Measurements from ENCODE around the gene ADAMTS2.

ADAMTS2 gene

GRCh38 chr5:179131886-179132585, 213.2 kb downstream of the ADAMTS2 start:
- no peak for DNase-seq

GRCh38 chr5:179131321-179131835, 213.9 kb downstream of the ADAMTS2 start:
- DNase-seq: no peak

GRCh38 chr5:179130101-179130681, 215.1 kb downstream of the ADAMTS2 start:
- DNase-seq: no peak

- no peak for DNase-seq
Measured at GRCh38 chr5:179129607-179130071, 215.6 kb downstream of the ADAMTS2 start.

- DNase-seq: no peak
Measured at GRCh38 chr5:179128976-179129375, 216.3 kb downstream of the ADAMTS2 start.

- no peak for DNase-seq
Measured at GRCh38 chr5:179128041-179128365, 217.3 kb downstream of the ADAMTS2 start.

GRCh38 chr5:179127136-179128040, 217.9 kb downstream of the ADAMTS2 start:
- DNase-seq: no peak

- DNase-seq: no peak
Measured at GRCh38 chr5:179126506-179126991, 218.7 kb downstream of the ADAMTS2 start.

- no peak for DNase-seq
Measured at GRCh38 chr5:179125789-179126505, 219.3 kb downstream of the ADAMTS2 start.

GRCh38 chr5:179124853-179125788, 220.1 kb downstream of the ADAMTS2 start:
- DNase-seq: no peak

GRCh38 chr5:179124273-179124852, 220.9 kb downstream of the ADAMTS2 start:
- DNase-seq: no peak

- no peak for DNase-seq
Measured at GRCh38 chr5:179123491-179124272, 221.6 kb downstream of the ADAMTS2 start.

GRCh38 chr5:179123109-179123426, 222.2 kb downstream of the ADAMTS2 start:
- no peak for DNase-seq

GRCh38 chr5:179122411-179123108, 222.7 kb downstream of the ADAMTS2 start:
- no peak for DNase-seq

- no peak for DNase-seq
Measured at GRCh38 chr5:179121667-179122111, 223.6 kb downstream of the ADAMTS2 start.

- no peak for DNase-seq
Measured at GRCh38 chr5:179120951-179121666, 224.2 kb downstream of the ADAMTS2 start.

GRCh38 chr5:179120421-179120861, 224.8 kb downstream of the ADAMTS2 start:
- DNase-seq: no peak

GRCh38 chr5:179119415-179120170, 225.7 kb downstream of the ADAMTS2 start:
- DNase-seq: no peak

Measured in stimulated activated naive CD4-positive, alpha-beta T cell (primary cell).